Psoas muscle (tissue), 8 donors: ENCODE data around the gene COA3. TPM values are rescaled to one million over a fixed set of nuclear protein-coding genes. Genes with fewer than 3 reads are reported as not detected.
A peak's percentile ranks its signal among the peaks of the same experiment; 100 is the strongest.

Experiments used
- ATAC-seq, 4 donors: fragments of 200-7000 bp; cut with Tn5 transposase; one replicate each; pipeline ENCODE4 v1.9.1; 2020; ENCODE audit warnings: moderate library complexity in 3 of 4, mild to moderate bottlenecking in 2 of 4
- DNase-seq, 2 donors: peaks; one replicate each; pipeline ENCODE4 v3.0.0-alpha.2; 2020
- H3K27ac ChIP-seq: fragments of 200-600 bp; one replicate; pipeline ENCODE4 v1.8.0; 2022
- H3K27me3 ChIP-seq, 3 donors: fragments of 200-600 bp in 1 of 3; one replicate each; pipeline versions ENCODE4 v1.6.1 to v1.8.0; 2013 to 2022; ENCODE audit warnings: low read length in 2 of 3, mild to moderate bottlenecking in 2 of 3, moderate library complexity in 1 of 3; ENCODE audit not compliant: insufficient read depth in 3 of 3
- H3K36me3 ChIP-seq, 2 donors: fragments of 200-600 bp in 1 of 2; one replicate each; pipeline versions ENCODE4 v1.6.1 to v1.8.0; 2013 to 2022; ENCODE audit warnings: low read depth in 1 of 2, mild to moderate bottlenecking in 1 of 2, moderate library complexity in 1 of 2; ENCODE audit not compliant: insufficient read depth in 1 of 2
- H3K4me1 ChIP-seq: fragments of 200-600 bp; one replicate; pipeline ENCODE4 v1.8.0; 2022
- H3K4me3 ChIP-seq: fragments of 200-600 bp; one replicate; pipeline ENCODE4 v1.8.0; 2022; ENCODE audit warnings: mild to moderate bottlenecking
- H3K9me3 ChIP-seq: fragments of 200-600 bp; one replicate; pipeline ENCODE4 v1.8.0; 2022
- WGBS, 3 donors: extraction: QIAGEN DNeasy Blood & Tissue Kit; methylation state at CpG; one replicate each; pipeline versions ENCODE4 v1.1.6 to v1.1.7; 2013; 5-methylcytosine and 5-hydroxymethylcytosine counted together
- intact Hi-C, 2 donors: fragments of 100-400 bp; cut with DNase I; formaldehyde crosslinking; loops; one replicate each; pipeline versions ENCODE4 v1.11.0 to v1.14.2; 2022
- polyA plus RNA-seq, 3 donors: library from polyadenylated mRNA; stranded (reverse); fragments of 200-250 nt; gene quantifications; one replicate each; pipeline ENCODE4 v1.2.3, GENCODE V29; 2013
- total RNA-seq, 4 donors: library from RNA; stranded (reverse); fragmentation: NEBNext Ultra II Directional in 2 of 4; extraction: Animal tissue kit (Norgen Biotek cat#: 25700) in 2 of 4; gene quantifications; one replicate each; pipeline versions ENCODE4 v1.2.1 to v1.2.4, GENCODE V29; 2021 to 2023
- TF ChIP-seq, protein P1 (sequence below): fragments of 200-600 bp; IDR thresholded peaks from one replicate; pipeline ENCODE4 v1.8.0; 2022; ENCODE audit warnings: antibody characterized with exemption
- donor health status: healthy with polysubstance abuse.
- donor health status: DM: no; HTN: no; CAD: no; lungs with moderate emphysema.
- donor health status: Bipolar disorder and iron deficiency.
- donor health status: healthy.
- donor health status: DM: yes; HTN: yes; CAD: no.
- donor health status: DM: no; HTN: no; CAD: no.
- donor health status: DM: no; HTN: no; CAD: no.
- donor health status: DM: yes; HTN: yes; CAD: no.

Gene COA3
- total and polyA plus RNA-seq, 7 donors, result 69.1 to 167 (median 85.2) TPM

DNA sequence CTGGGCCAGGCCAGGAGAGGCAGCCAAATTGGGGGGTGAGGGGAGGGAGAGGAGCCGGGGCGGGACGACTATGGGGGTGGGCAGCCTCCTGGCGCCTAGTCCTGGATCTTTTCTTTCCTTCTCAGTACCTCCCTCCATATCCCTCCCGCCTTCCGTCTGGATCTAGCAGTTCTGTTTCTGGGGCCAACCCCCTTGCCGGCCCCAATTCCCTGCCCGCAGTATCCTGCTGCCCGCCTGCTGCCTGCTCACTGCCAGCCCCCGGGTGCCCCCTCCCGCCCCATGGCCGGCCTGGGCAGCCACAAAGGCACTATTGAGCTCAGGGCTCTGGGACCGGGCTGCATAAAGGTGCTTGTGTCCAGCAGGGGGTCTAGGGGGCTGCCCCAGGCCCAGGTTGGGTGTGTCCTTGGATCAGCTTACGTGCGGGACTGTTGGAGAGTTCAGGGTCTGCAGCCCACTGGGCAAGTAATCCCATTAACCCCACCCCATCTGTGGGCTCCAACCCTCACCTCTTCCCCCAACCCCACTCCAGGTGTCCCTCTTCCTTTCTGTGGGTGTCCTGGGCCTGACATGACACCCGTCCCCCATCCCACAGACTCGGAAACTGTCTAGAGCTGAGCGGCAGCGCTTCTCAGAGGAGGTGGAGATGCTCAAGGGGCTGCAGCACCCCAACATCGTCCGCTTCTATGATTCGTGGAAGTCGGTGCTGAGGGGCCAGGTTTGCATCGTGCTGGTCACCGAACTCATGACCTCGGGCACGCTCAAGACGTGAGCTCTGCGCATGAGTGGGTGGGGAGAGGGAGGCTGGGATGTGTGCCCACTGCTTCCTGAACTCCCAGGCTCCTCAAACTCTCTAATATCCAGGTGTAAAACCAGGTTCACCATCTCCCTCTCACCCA, 16.1 kb downstream of the COA3 start:
- peaks cover 6 to 24% of the 10 kb centered on the region in 2 donors for H3K36me3 ChIP-seq
- DNase-seq (no peak), ATAC-seq (no peak)
- no peaks in the 10 kb centered on the region for H3K9me3 ChIP-seq
- TF ChIP-seq, protein P1, sequence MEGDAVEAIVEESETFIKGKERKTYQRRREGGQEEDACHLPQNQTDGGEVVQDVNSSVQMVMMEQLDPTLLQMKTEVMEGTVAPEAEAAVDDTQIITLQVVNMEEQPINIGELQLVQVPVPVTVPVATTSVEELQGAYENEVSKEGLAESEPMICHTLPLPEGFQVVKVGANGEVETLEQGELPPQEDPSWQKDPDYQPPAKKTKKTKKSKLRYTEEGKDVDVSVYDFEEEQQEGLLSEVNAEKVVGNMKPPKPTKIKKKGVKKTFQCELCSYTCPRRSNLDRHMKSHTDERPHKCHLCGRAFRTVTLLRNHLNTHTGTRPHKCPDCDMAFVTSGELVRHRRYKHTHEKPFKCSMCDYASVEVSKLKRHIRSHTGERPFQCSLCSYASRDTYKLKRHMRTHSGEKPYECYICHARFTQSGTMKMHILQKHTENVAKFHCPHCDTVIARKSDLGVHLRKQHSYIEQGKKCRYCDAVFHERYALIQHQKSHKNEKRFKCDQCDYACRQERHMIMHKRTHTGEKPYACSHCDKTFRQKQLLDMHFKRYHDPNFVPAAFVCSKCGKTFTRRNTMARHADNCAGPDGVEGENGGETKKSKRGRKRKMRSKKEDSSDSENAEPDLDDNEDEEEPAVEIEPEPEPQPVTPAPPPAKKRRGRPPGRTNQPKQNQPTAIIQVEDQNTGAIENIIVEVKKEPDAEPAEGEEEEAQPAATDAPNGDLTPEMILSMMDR, result no peak
- H3K27ac ChIP-seq, result no peak overlapping the region
- H3K4me3 ChIP-seq, result no peak overlapping the region
- intact Hi-C loops, result no loop called here
- no peaks in the 10 kb centered on the region for H3K4me1 ChIP-seq
- peaks cover 0 to 73% (median 23%) of the 10 kb centered on the region in 3 donors for H3K27me3 ChIP-seq
- WGBS, 3 donors, result 20 to 34% (median 29%) methylated on average over 25 to 29 of the region's 29 CpGs

DNA sequence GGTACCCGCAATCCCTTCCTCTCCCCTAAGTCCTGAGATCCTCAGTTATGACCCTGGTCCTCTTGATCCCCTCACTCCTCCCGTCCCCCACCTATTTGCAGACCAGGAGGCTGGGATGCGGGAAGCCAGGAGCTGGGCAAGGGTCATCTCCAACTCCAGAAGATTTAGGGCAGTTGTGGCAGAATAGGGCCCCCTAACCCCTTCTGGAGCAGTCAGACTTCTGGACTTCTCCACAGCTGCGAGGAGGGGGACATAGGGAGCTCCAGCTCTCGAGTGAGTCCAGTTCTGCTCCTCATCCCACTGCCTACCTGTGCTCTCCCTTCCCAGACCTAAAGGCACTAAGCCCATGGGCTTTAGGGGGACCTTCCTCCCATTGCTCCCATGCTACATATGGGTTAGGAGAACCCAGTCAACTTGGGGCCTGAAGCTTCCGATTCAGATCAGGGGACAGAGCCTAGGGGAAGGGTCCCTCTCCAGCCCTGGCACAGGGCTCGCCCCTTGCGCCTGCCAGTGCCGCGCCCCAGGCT, 16.8 kb downstream of the COA3 start:
- WGBS, 3 donors, result 22 to 35% (median 31%) methylated on average over 10 of the region's 10 CpGs
- no peak overlapping the region for H3K27ac ChIP-seq
- no peak overlapping the region for H3K4me3 ChIP-seq
- H3K4me1 ChIP-seq, result no peaks in the 10 kb centered on the region
- ATAC-seq (no peak), DNase-seq (no peak)
- no peaks in the 10 kb centered on the region for H3K9me3 ChIP-seq
- peaks cover 0 to 65% (median 20%) of the 10 kb centered on the region in 3 donors for H3K27me3 ChIP-seq
- intact Hi-C loops, result no loop called here
- H3K36me3 ChIP-seq, result peaks cover 6 to 31% of the 10 kb centered on the region in 2 donors
- TF ChIP-seq, protein P1, result no peak

DNA sequence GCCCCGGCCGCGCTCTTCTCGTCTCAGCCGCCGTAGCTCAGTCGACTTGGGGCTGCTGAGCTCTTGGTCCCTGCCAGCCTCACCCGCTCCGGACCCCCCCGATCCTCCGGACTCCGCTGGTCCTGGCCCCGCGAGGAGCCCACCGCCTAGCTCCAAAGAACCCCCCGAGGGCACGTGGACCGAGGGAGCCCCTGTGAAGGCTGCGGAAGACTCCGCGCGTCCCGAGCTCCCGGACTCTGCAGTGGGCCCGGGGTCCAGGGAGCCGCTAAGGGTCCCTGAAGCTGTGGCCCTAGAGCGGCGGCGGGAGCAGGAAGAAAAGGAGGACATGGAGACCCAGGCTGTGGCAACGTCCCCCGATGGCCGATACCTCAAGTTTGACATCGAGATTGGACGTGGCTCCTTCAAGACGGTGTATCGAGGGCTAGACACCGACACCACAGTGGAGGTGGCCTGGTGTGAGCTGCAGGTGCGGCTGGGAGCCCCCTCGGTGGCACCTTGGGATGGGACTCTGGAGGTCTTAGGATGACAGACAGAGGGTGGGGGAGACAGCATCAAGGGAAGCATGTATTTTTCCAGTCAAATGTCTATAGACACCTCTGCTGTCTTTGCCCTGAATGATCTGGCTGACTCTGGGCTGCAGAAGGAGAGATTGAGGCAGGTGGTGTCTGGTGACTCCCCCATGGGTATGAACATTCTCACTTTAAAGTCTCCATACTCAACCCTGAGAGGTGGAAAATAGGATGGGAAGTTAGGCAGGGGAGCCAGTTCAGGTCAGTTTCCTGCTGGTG, 17.5 kb downstream of the COA3 start:
- TF ChIP-seq, protein P1, result no peak
- ATAC-seq (peak in 2 of 4 donors; percentile 15 to 20), DNase-seq (no peak)
- WGBS, 3 donors, result 3 to 8% (median 4%) methylated on average over 39 of the region's 39 CpGs
- Histone ChIP-seq H3K4me3 (peak overlapping the region; percentile 50), H3K9me3 (no peaks in the 10 kb centered on the region), H3K27ac (no peak overlapping the region), H3K4me1 (no peaks in the 10 kb centered on the region), H3K36me3 (peaks cover 6 to 38% of the 10 kb centered on the region in 2 donors), H3K27me3 (peaks cover 0 to 59% (median 17%) of the 10 kb centered on the region in 3 donors)
- intact Hi-C loops, result no loop called here

DNA sequence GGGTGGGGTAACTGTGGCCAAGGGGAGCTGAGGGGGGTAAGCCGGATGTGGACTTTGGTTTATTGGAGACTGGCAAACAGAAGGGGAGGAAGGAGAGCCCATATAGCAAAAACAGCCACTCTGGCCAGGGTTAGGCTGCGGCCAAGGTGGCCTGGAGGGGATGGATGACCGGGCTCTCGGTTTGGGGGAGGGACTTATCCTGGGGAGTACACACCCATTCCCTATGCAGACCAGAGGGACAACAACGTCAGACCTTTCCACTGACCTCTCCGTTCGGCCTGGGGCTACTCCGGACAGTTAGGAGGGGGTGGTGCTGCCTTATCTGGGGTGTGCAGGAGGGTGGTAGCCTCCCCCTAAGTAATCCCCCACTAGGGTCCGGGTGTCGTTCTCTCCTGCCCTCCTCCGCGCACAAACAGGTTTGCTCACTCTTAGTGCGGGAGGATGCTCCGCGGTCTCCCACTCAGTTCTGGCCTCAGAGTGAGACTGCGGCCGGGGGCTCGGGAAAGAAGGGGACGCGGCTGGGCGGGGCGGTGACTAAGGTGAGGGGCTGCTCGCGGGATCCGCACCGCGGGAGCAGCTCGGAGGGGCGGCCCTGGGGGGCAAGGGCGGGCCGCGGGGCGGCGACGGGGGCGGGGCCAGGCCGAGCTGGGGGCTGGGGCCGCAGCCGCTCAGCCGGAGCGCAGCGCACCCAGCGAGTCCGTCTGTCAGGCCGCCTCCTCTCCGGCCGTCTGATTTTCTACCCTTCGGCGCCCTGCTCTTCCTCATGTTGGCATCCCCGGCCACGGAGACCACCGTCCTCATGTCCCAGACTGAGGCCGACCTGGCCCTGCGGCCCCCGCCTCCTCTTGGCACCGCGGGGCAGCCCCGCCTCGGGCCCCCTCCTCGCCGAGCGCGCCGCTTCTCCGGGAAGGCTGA, 18.3 kb downstream of the COA3 start, which contains the start of gene WNK4:
Gene WNK4, plus strand, starts transcription at position 675 of the 915 bp plus-strand sequence. Its CDS starts 89 bp downstream, at position 764.
- Histone ChIP-seq H3K27me3 (peaks cover 0 to 50% (median 17%) of the 10 kb centered on the region in 3 donors), H3K9me3 (no peaks in the 10 kb centered on the region), H3K4me3 (peak within 1 kb of the TSS; percentile 50), H3K36me3 (peaks cover 6 to 46% of the 10 kb centered on the region in 2 donors), H3K27ac (no peak within 1 kb of the TSS), H3K4me1 (no peaks in the 10 kb centered on the region)
- intact Hi-C loops, result no loop called here
- WGBS, 3 donors, result 3 to 7% (median 5%) methylated on average over 33 to 65 of the region's 65 CpGs
- TF ChIP-seq, protein P1, result no peak
- ATAC-seq, result peak in 3 of 4 donors; percentile 28 to 39 (median 32)
- no peak for DNase-seq
